IPS-20b (cell line): Measurements from ENCODE around the gene FZD10.

Experiments used
- H3K27ac ChIP-seq: one replicate; pipeline ENCODE4 v1.5.1; 2013; ENCODE audit warnings: low read length
- H3K27me3 ChIP-seq: 2 replicates; pipeline ENCODE4 v1.6.1; 2013; ENCODE audit warnings: mild to moderate bottlenecking, low read length, inconsistent platforms; ENCODE audit not compliant: insufficient read depth
- H3K36me3 ChIP-seq: 2 replicates; pipeline ENCODE4 v1.6.1; 2013; ENCODE audit warnings: low read depth, mild to moderate bottlenecking, inconsistent platforms, low read length, moderate library complexity; ENCODE audit not compliant: insufficient read depth
- H3K4me1 ChIP-seq: 2 replicates; pipeline ENCODE4 v1.6.1; 2013; ENCODE audit warnings: mild to moderate bottlenecking, control low read depth, inconsistent platforms, low read length, moderate library complexity; ENCODE audit not compliant: insufficient read depth
- H3K4me3 ChIP-seq: 2 replicates; pipeline ENCODE4 v1.5.1; 2013; ENCODE audit warnings: mild to moderate bottlenecking, low read length, inconsistent platforms
- H3K9ac ChIP-seq: 2 replicates; pipeline ENCODE4 v1.6.1; 2013; ENCODE audit warnings: low read depth, mild to moderate bottlenecking, inconsistent platforms, low read length, moderate library complexity
- H3K9me3 ChIP-seq: 2 replicates; pipeline ENCODE4 v1.6.1; 2013; ENCODE audit warnings: mild to moderate bottlenecking, low read depth, low read length, inconsistent platforms; ENCODE audit not compliant: insufficient read depth

The FZD10 gene, protein sequence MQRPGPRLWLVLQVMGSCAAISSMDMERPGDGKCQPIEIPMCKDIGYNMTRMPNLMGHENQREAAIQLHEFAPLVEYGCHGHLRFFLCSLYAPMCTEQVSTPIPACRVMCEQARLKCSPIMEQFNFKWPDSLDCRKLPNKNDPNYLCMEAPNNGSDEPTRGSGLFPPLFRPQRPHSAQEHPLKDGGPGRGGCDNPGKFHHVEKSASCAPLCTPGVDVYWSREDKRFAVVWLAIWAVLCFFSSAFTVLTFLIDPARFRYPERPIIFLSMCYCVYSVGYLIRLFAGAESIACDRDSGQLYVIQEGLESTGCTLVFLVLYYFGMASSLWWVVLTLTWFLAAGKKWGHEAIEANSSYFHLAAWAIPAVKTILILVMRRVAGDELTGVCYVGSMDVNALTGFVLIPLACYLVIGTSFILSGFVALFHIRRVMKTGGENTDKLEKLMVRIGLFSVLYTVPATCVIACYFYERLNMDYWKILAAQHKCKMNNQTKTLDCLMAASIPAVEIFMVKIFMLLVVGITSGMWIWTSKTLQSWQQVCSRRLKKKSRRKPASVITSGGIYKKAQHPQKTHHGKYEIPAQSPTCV

GRCh38 chr12:130162267-130162666 is at the start of gene FZD10:
TSS of gene FZD10 (plus strand) at chr12:130162464. CDS start at chr12:130162943, 479 bp downstream.
- H3K9ac ChIP-seq = peak within 1 kb of the TSS; percentile 20; the same call in 1 of the 2 replicates
- H3K4me3 ChIP-seq = peak within 1 kb of the TSS; percentile 58
- no peaks in the 10 kb centered on the region for H3K36me3 ChIP-seq
- H3K27ac ChIP-seq = no peak within 1 kb of the TSS
- peaks cover 96% of the 10 kb centered on the region for H3K27me3 ChIP-seq
- no peaks in the 10 kb centered on the region for H3K9me3 ChIP-seq
- peaks cover 44% of the 10 kb centered on the region for H3K4me1 ChIP-seq

- Histone ChIP-seq H3K27ac (no peak overlapping the region), H3K36me3 (no peaks in the 10 kb centered on the region), H3K27me3 (peaks cover 8% of the 10 kb centered on the region; the same call in 1 of the 2 replicates), H3K9me3 (no peaks in the 10 kb centered on the region), H3K4me3 (no peak overlapping the region), H3K4me1 (no peaks in the 10 kb centered on the region; the same call in 1 of the 2 replicates), H3K9ac (no peak overlapping the region)
Observed at GRCh38 chr12:130114952-130115351, 47.3 kb upstream of the FZD10 start.

GRCh38 chr12:130115646-130116045 is 46.6 kb upstream of the FZD10 start:
- Histone ChIP-seq H3K27ac (no peak overlapping the region), H3K4me3 (no peak overlapping the region), H3K4me1 (no peaks in the 10 kb centered on the region; the same call in 1 of the 2 replicates), H3K27me3 (peaks cover 6% of the 10 kb centered on the region), H3K36me3 (no peaks in the 10 kb centered on the region), H3K9me3 (no peaks in the 10 kb centered on the region), H3K9ac (no peak overlapping the region)

GRCh38 chr12:130116791-130117190 is 45.5 kb upstream of the FZD10 start:
- Histone ChIP-seq H3K4me3 (no peak overlapping the region), H3K27ac (no peak overlapping the region), H3K9me3 (no peaks in the 10 kb centered on the region), H3K27me3 (peaks cover 18% of the 10 kb centered on the region), H3K9ac (no peak overlapping the region), H3K4me1 (no peaks in the 10 kb centered on the region; the same call in 1 of the 2 replicates), H3K36me3 (no peaks in the 10 kb centered on the region)

DNA sequence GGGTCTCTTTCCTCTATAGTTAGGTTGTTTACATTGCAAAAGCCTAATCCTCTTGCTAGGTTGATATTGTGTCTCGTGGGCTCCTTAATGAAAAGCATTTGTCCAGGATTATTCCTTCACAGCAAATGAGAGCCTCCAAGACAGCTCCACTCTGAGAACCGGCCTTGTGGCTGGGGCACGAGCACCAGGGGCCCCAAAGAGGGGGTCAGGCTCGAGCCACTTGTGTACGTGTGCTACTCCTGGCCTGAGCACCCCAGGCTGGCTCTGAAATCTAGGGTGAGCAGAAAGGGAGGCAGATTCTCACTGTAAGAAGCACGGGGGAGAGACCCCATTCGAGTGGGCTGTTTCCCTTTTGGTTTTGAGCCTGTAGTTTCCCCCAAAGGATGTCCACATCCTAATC is 45.0 kb upstream of the FZD10 start:
- no peak overlapping the region for H3K27ac ChIP-seq
- no peaks in the 10 kb centered on the region for H3K36me3 ChIP-seq
- no peaks in the 10 kb centered on the region for H3K9me3 ChIP-seq
- H3K9ac ChIP-seq = no peak overlapping the region
- no peaks in the 10 kb centered on the region; the same call in 1 of the 2 replicates for H3K4me1 ChIP-seq
- H3K27me3 ChIP-seq = peaks cover 20% of the 10 kb centered on the region
- no peak overlapping the region for H3K4me3 ChIP-seq

DNA sequence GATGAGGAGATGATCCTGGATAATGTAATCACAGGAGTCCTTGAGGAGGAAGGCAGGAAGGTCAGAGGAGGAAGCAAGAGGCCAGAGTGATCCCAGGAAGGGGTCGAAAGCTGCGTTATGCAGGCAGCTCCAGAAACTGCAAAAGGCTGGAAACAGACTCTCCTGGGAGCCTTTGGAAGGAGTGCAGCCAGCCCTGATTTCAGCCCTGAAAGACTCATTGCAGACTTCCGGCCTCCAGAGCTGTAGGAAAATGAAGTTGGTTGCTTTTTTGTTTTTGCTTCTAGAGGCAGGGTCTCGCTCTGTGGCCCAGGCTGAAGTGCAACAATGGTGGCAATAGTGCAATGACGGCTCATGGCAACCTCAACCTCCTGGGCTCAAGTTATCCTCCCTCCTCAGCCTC is 44.6 kb upstream of the FZD10 start:
- H3K27ac ChIP-seq = no peak overlapping the region
- no peak overlapping the region for H3K4me3 ChIP-seq
- peaks cover 20% of the 10 kb centered on the region for H3K27me3 ChIP-seq
- no peaks in the 10 kb centered on the region for H3K9me3 ChIP-seq
- H3K4me1 ChIP-seq = no peaks in the 10 kb centered on the region; the same call in 1 of the 2 replicates
- H3K9ac ChIP-seq = no peak overlapping the region
- no peaks in the 10 kb centered on the region for H3K36me3 ChIP-seq

DNA sequence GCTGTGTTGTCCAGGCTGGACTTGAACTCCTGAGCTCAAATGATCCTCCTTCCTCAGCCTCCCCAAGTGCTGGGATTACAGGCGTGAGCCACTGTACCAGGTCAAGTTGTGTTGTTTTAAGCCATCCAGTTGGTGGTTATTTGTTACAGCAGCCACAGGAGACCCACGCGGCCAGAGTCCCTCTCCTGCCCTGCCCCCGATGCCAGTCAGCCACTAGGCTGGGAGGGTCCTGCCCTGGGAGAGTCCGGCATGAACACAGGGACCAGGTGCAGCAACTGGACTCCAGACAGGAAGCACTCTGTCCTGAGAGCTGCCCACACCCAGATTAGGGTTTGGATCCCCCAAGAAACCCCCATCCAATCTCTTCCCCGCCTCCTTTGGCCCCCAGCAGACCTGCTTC is 44.1 kb upstream of the FZD10 start:
- H3K27ac ChIP-seq = no peak overlapping the region
- H3K9me3 ChIP-seq = no peaks in the 10 kb centered on the region
- H3K4me1 ChIP-seq = no peaks in the 10 kb centered on the region; the same call in 1 of the 2 replicates
- peaks cover 23% of the 10 kb centered on the region for H3K27me3 ChIP-seq
- no peak overlapping the region for H3K4me3 ChIP-seq
- no peaks in the 10 kb centered on the region for H3K36me3 ChIP-seq
- no peak overlapping the region for H3K9ac ChIP-seq

DNA sequence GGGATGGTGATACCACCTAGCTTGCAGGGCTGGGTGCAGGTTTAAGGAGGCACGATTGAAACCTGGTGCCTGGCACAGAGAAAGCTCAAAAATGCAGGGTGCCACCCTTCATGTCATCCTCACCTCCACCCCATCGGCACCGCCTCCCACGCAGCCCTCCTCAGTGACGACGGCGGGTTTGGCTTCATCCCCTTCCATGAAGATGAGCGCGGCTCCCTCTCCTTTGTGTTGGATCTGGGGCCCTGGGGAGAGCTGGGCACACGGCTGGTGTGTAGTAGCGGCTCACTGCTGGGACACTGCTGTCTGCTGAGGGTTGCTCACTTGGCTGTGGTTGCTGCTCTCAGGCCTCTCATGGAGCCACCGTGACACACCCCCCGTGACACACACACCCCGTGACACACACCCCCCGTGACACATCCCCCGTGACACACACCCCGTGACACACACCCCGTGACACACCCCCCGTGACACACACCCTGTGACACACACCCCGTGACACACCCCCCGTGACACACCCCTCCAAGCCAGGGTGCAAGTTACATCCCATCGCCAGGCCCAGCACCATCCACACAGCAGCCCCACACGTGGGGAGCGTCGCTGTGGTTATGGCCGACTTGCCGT is 42.9 kb upstream of the FZD10 start:
- Histone ChIP-seq H3K9me3 (no peaks in the 10 kb centered on the region), H3K36me3 (no peaks in the 10 kb centered on the region), H3K4me1 (no peaks in the 10 kb centered on the region; the same call in 1 of the 2 replicates), H3K27me3 (peaks cover 20% of the 10 kb centered on the region), H3K9ac (no peak overlapping the region), H3K4me3 (no peak overlapping the region), H3K27ac (no peak overlapping the region)

GRCh38 chr12:130120012-130120805 is 42.1 kb upstream of the FZD10 start:
- Histone ChIP-seq H3K4me1 (no peaks in the 10 kb centered on the region; the same call in 1 of the 2 replicates), H3K4me3 (no peak overlapping the region), H3K9me3 (no peaks in the 10 kb centered on the region), H3K36me3 (no peaks in the 10 kb centered on the region), H3K9ac (no peak overlapping the region), H3K27me3 (peaks cover 20% of the 10 kb centered on the region), H3K27ac (no peak overlapping the region)

- Histone ChIP-seq H3K27ac (no peak overlapping the region), H3K27me3 (peaks cover 20% of the 10 kb centered on the region), H3K9me3 (no peaks in the 10 kb centered on the region), H3K4me3 (no peak overlapping the region), H3K4me1 (no peaks in the 10 kb centered on the region; the same call in 1 of the 2 replicates), H3K36me3 (no peaks in the 10 kb centered on the region), H3K9ac (no peak overlapping the region)
Observed at GRCh38 chr12:130121226-130122000, 40.9 kb upstream of the FZD10 start.
